B cell (primary cell): ENCODE data around the gene KLHDC8A.

ENCODE experiments used
- EZH2 ChIP-seq: IDR thresholded peaks from 2 replicates; pipeline ENCODE4 v1.6.1; 2012; ENCODE audit warnings: borderline replicate concordance, low read depth, mild to moderate bottlenecking, moderate library complexity, low read length; ENCODE audit not compliant: insufficient read depth, poor library complexity, severe bottlenecking
- TF ChIP-seq, protein P1 (sequence below): fragments of 200-600 bp; IDR thresholded peaks from one replicate; pipeline ENCODE4 v1.8.0; 2022; ENCODE audit warnings: antibody characterized with exemption, mild to moderate bottlenecking

DNA sequence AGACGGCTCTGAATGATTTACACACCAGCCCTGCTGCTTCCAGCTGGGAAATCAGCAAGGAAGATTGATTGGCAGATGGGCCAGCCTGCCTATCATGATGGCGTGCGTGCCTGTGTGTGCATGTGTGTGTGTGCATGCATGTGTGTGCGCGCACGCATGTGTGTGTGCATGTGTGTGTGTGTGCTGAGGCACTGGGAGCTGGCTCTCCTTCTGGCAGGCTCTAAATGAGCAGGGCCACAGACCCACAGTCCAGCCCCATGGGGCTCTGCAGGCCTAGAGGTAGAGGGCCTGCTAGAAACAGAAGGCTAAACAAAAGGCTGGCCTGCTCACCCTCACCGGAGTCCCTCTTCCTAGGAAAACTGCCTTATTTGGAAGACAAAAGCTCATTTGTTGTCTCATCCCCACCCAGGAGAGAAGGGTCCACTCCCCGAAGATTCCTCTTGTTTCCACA is 6.0 kb downstream of the KLHDC8A start:
- TF ChIP-seq, protein P1, sequence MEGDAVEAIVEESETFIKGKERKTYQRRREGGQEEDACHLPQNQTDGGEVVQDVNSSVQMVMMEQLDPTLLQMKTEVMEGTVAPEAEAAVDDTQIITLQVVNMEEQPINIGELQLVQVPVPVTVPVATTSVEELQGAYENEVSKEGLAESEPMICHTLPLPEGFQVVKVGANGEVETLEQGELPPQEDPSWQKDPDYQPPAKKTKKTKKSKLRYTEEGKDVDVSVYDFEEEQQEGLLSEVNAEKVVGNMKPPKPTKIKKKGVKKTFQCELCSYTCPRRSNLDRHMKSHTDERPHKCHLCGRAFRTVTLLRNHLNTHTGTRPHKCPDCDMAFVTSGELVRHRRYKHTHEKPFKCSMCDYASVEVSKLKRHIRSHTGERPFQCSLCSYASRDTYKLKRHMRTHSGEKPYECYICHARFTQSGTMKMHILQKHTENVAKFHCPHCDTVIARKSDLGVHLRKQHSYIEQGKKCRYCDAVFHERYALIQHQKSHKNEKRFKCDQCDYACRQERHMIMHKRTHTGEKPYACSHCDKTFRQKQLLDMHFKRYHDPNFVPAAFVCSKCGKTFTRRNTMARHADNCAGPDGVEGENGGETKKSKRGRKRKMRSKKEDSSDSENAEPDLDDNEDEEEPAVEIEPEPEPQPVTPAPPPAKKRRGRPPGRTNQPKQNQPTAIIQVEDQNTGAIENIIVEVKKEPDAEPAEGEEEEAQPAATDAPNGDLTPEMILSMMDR, result no peak
- no peak for TF ChIP-seq EZH2
